Activated CD4-positive, alpha-beta T cell treated with anti-CD3 and anti-CD28 coated beads, Interleukin-2, Interleukin-4, amounts not matched to agents 100 ng/mL and 50 ng/mL, durations not matched to agents 16 hours and 8 hours (primary cell): Measurements from ENCODE around the gene AIG1.
"Not testable (repeated sequence)": the region's sequence is repeated elsewhere in the genome, so short reads cannot be mapped to it uniquely, and the experiment has no call there.

ENCODE experiments used
- DNase-seq: peaks from one replicate; pipeline ENCODE4 v3.0.0-alpha.2; 2020; ENCODE audit warnings: low spot score

Gene AIG1

DNA sequence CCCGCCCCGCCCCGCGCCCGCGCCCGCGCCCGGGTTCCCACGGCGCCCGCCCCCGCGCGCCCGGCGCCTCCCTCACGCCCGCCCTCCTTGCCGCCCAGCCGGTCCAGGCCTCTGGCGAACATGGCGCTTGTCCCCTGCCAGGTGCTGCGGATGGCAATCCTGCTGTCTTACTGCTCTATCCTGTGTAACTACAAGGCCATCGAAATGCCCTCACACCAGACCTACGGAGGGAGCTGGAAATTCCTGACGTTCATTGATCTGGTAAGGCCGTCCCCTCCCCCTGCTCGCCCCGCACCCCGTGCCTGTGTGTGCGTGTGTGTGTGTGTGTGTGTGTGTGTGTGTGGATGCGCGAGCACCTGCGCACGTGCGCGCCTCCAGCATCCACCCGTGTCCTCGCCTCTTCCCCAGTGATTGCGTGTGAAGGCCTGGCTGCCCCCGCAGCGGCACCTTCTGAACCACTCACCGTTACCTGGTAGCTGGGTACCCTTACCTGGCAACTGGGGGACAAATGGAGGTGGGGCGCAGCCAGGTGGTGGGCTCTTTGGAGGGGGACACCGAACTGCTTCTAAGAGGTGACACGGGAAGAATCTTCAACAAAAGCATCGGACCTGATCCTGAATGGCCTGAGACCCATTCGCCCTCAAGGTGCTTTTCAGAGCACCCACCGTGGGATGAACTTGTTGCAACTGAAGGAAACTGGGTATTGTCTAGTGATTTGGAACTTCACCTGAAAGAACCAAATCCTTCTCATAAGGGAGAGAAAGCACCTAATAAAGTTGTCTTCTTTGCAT is at the start of gene AIG1:
TSS of gene AIG1 (plus strand) at position 84 of the 791 bp plus-strand sequence. CDS start at position 121, 37 bp downstream.
- DNase-seq, result peak; percentile 57

DNA sequence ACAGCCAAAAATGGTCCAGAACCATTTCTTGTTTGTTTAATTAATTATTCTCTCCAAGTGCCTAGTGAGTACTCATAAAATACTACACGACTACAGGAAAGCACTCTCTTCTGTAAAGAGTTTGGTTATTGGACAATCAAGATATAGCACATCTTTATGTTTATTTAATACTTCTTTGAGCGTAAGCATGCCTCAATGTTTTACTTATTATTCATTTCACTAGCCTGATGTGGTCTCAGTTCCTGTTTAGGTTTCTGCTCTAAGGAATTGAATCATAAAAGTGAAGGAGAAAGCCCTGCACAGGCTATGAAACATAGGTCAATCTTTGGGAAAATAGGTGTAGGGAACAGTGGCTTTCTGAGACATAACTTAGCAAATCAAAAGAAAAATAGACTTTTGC is 45.9 kb upstream of the AIG1 start:
- DNase-seq, result no peak

DNA sequence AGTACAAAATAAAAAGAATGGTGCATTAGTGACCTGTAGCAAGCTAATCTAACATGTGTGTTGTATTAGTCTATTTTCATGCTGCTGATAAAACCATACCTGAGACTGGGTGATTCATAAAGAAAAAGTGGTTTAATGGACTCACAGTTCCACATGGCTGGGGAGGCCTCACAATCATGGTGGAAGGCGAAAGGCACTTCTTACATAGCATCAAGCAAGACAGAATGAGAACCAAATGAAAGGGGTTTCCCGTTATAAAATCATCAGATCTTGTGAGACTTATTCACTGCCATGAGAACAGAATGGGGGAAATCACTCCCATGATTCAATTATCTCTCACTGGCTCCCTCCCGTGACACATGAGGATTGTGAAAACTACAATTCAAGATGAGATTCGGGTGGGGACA is 45.4 kb upstream of the AIG1 start:
- no peak for DNase-seq

DNA sequence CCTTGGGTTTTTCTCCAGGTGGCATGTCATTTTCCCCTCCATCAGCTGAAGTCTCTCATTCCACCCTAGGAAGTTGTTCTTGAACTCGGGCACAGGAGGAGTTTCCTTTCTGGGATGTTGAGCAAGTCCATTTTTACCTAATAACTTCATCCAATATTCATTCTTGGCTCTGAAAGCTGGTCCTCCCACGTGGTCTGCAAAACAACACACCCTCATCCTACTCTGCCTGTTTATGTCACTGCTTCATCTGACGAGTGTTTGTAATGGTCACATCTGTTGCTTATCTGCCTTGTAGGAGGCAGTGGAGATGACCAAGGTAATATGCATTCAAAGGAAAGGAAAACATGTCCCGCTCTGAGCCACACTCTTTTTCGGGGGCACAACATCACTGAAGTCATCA is 41.7 kb upstream of the AIG1 start:
- DNase-seq, result no peak

GRCh38 chr6:143020862-143021261 is 39.8 kb upstream of the AIG1 start:
- DNase-seq, result not testable (repeated sequence)

DNA sequence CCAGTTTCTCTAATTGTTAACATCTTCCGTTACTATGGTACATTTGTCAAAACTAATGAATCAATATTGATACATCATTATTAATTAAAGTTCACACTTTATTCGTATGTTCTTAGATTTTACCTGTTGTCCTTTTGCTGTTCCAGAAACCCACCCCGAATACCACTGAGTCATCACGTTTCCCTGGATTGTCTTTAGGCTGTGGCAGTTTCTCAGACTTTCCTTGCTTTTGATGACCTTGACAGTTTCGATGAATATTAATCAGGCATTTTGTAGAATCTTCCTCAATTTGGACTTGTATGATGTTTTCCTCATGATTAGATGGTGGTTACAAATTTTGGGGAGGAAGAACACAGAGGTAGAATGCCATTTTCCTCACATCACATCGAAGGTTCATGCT is 39.1 kb upstream of the AIG1 start:
- no peak for DNase-seq

DNA sequence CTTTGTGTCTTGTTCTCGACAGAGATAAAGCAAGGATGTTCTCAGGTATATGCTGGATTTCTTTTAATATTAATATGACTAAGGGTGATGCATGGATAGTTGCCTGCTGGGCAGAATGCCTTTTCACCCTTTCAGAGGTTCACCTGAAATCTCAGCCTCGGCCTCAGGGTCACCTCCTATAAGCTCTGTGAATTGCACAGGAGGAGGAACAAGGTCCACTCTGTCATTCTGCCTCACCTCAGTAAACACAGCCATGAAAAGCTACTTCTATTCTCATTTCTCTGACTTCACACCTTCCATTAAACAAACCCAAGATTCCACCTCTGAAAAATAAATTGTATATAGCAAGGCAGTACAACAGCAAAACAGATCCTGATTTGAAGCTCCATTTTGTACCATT is 38.1 kb upstream of the AIG1 start:
- DNase-seq, result no peak

DNA sequence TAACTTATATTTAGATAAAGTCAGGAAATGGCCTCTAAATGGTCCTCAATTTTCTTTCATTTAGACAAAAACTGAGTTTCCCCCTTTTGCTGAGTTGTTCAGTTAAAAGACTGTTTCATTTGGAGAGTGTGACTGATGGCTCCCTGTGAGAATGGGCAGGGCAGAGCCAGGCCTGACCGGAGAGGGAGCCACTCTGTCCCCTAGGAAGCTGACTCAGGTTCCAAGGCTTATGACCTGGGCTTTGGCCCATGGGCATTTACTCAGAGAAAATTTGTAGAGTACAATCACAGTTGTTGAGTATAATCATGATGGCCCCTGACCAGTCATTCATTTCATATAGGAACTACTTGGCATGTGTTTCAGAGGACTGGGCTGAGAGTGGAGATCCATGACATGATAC is 37.0 kb upstream of the AIG1 start:
- DNase-seq, result no peak

DNA sequence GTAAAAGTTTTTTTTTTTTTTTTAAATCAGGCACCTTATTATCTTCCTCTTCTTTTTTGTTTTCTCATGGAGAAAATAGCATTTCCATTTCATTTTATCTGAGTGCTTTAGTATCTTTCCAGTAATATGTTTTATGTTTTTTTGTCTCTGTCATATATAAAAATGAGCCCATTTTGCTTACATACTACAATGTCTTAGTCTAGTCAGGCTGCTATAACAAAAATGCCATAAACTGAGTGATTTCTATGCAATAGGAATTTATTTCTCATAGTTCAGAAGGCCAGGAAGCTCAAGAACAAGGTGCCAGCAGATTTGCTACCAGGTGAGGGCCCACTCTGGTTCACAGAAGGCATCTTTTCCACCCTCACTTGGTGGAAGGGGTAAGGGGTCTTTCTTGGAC is 35.7 kb upstream of the AIG1 start:
- no peak for DNase-seq

DNA sequence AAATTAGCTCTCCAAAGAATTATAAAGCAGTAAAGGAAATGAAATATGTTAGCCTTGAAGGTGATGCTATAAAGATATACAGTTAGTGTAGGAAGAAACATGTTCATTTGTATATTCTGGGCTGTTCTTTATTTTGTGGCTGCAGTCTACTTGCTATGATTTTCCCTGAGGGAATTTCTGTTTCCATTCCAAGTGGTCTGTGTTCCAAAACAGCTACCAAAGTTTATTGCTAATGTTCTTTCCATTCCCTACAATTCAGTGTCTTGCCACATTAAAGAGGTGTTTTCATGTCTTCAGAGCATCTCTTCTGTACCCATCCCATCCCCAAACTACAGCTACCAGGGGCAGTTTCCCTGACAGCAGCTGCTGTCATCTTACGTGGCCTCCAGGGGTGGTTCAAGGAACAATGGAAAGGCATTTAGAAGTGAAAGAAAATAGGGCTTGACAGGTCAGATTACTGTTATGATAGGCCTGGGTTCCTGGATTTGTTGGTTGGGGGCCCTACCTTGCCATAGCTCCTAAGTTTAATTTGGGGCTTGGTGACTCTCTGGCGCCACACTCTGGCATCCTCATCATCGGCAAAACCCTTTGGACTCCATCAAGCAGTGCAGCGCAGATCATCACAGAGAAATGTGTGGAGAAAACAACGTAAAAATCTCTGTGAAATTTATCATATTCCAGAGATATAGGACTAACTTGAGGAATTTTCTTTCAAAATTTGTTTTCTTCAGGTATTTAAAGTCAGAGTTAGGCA is 33.8 kb upstream of the AIG1 start:
- DNase-seq, result peak; percentile 19

GRCh38 chr6:143034689-143035334 is 25.9 kb upstream of the AIG1 start:
- DNase-seq, result no peak

DNA sequence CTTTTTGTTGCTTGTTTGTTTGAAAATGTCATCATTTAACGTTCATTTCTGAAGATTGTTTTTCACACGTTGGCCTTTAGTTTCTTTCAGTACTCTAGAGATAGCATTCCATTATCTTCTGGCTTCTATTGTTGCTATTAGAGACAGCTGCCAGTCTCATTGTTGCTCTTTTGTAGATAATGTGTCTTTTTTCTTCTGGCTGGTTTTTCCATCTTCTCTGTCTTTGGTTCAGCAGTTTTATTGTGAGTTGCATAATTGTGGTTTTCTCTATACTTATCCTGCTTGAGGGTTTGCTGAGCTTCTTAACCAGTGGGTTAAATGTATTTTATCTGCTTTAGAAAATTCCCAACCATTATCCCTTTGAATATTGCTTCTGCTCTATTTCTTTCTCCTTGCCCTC is 23.2 kb upstream of the AIG1 start:
- DNase-seq, result no peak

- no peak for DNase-seq
These were observed 21.9 kb upstream of the AIG1 start for GRCh38 chr6:143038833-143039232.

DNA sequence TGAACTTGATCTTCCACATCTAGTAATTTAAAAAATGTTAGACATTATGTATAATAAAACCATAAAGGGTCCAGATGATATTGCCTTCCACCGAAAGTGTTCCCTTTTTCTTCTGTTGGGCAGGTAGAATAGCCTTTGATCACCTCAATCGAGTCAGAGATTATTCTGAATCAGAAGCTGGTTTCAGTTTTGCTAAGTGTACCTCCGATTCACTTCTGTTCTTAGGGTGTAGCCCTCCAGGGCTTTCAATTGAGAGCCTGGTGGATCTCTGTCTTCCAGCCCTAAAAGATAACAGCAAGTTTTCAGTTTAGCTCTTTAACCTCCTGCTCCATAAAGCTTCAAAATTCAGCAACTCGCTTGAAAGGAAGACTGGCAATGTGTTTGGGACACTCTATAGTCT is 21.1 kb upstream of the AIG1 start:
- peak; percentile 60 for DNase-seq

- DNase-seq, result no peak
These were observed 20.7 kb upstream of the AIG1 start for GRCh38 chr6:143040018-143040417.

GRCh38 chr6:143044345-143044744 is 16.3 kb upstream of the AIG1 start:
- DNase-seq, result not testable (repeated sequence)

DNA sequence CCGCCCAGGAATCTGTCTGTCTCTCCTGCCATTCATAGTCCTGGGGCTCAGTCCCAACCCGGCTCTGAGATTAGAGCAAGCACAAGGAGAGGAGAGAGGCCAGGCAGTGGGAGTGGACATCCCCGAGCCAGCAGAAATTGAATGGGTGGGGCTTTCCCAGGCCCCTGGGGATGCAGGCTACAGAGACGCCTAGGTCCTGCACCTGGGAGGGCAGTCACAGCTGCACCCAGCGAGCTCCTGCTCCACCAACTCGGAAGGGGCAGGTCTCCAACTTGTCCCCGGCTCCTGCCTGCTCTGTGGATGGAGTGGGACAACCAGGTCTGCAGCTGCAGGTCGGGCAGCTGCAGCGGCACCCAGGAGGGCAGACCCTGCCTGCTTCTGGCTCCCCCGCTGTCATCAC is 11.1 kb upstream of the AIG1 start:
- DNase-seq, result no peak

GRCh38 chr6:143050509-143050908 is 10.2 kb upstream of the AIG1 start:
- DNase-seq, result no peak

DNA sequence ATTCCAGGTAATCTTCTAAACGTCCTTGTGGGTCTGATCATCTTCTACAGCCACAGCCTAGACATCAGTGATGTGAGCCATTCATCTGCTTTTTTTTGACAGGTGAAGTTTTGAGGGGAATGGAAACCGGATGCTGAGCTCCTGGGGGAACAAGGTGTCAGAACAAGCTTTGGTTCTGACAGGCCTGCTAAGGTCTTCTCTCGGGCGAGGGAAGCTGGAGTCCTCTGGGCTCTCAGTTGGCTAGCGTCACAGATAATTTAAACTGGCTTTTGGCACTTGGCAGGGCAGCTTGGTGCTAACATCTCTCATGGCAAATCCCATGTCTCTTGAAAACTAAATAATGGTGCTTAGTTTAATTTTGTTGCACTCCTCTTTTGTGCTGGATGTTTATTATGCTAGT is 8.4 kb upstream of the AIG1 start:
- DNase-seq, result no peak

DNA sequence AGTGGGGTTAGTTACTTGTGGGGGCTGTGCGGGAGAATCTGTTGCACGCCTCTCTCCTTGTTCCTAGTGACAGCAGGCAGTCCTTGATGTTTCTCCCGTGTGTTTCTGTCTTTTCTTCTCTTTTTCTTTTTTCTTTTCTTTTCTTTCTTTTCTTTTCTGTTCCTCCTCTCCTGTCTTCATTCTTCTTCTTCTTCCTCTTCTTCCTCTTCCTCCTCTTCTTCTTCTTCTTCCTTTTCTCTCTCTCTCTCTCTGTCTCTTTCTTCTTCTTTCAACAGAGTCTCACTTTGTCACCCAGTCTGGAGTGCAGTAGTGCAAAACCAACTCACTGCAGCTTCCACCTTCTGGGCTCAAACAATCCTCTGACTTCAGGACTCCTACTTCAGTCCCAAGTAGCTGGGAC is 6.8 kb upstream of the AIG1 start:
- no peak for DNase-seq

DNA sequence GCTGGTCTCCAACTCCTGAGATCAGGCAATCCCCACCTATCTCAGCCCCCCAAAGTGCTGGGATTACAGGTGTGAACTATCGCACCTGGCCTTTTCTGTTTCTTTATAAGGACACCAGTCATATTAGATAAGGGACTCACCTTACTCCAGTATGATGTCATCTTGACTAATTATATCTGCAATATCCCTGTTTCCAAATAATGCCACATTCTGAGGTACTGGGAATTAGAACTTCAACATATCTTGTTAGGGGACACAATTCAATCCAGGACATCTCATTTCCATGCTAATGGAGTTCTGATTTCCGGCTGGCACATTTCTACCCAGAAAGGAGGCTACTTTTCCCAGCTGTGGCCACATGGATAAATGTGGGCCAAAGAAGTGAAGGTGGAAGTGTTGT is 6.4 kb upstream of the AIG1 start:
- DNase-seq, result no peak

- DNase-seq, result no peak
These were observed 5.5 kb upstream of the AIG1 start for GRCh38 chr6:143055213-143055612.

- DNase-seq, result no peak
These were observed 4.8 kb upstream of the AIG1 start for GRCh38 chr6:143055891-143056290.
